ENCODE results near the gene OSBPL10. TPM values are rescaled to one million over a fixed set of nuclear protein-coding genes. Genes with fewer than 3 reads are reported as not detected.
"Not testable (repeated sequence)": the region's sequence is repeated elsewhere in the genome, so short reads cannot be mapped to it uniquely, and the experiment has no call there.

The OSBPL10 gene, protein sequence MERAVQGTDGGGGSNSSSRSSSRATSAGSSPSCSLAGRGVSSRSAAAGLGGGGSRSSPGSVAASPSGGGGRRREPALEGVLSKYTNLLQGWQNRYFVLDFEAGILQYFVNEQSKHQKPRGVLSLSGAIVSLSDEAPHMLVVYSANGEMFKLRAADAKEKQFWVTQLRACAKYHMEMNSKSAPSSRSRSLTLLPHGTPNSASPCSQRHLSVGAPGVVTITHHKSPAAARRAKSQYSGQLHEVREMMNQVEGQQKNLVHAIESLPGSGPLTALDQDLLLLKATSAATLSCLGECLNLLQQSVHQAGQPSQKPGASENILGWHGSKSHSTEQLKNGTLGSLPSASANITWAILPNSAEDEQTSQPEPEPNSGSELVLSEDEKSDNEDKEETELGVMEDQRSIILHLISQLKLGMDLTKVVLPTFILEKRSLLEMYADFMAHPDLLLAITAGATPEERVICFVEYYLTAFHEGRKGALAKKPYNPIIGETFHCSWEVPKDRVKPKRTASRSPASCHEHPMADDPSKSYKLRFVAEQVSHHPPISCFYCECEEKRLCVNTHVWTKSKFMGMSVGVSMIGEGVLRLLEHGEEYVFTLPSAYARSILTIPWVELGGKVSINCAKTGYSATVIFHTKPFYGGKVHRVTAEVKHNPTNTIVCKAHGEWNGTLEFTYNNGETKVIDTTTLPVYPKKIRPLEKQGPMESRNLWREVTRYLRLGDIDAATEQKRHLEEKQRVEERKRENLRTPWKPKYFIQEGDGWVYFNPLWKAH
- polyA plus RNA-seq (ENCODE audit: low read depth in 6 of 6) = 10 to 100 TPM; 28.7 to 65.6 (median 40.0) TPM

DNA sequence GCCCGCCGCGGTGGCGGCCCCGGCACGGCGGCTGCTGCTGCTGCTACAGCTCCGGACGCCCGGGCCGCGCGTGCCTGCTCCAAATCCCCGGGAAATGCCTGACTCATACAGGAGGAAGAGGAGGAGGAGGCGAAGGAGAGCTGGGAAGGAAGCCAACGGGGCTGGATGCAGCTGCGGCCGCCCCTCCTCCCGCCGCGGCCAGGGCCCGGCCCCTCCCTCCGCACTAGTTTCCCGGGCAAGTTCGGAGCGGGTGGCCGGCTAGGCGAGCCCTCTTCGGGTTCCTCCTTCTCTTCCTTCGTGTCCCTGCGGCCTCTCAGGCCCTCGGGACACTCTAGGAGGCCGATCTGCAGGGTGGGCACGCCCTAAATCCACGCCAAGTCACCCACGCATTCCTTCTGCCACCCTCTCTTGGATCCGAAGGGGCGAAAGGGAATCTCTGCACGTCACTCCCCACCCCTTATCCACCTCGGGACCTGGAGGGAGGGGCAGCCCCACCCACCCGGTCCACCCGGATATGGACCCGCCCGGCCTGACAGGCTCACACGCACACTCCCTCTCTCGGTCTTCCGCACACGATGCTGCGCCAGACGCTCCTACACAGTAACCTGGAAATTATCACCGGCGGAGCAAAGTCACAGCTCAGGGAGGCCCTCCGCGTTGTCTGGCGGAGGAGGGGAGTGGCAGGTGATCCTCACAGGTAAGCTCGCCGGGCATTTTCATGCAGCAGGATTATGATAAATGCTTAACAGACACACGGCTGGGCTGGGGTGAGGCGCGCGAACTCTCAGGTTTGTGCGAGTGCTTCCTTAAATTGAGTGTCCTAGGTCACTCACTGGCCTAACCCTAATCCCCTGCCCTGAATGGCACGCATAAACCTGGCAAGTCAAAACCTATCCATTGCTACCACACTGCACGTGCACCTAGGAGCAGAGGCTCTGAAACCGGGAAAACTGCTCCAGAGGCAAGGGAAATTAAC lies at the start of gene OSBPL10, which contains the start of gene ZNF860:
Gene OSBPL10 (minus strand): TSS at position 57 of the 976 bp plus-strand sequence. CDS start 83 bp downstream, outside the sequence.
Gene ZNF860 (plus strand): TSS at position 545 of the 976 bp plus-strand sequence. CDS start 7,330 bp downstream, outside the sequence.
- DNase-seq = peak; percentile 56
- Mint-ChIP-seq H3K4me1 (peaks cover 76 to 79% (median 77%) of the 10 kb centered on the region in 3 donors), H3K36me3 (peaks cover 10 to 26% of the 10 kb centered on the region in 2 donors), H3K27ac (peak within 1 kb of the TSS; percentile 84 to 98 (median 95)), H3K4me3 (peak within 1 kb of the TSS; percentile 96 to 100 (median 98)), H3K27me3 (no peaks in the 10 kb centered on the region), H3K9me3 (peaks cover 0 to 4% (median 0%) of the 10 kb centered on the region in 7 donors)
- peak; percentile 54 to 55 for ATAC-seq (ENCODE audit: low read depth in 2 of 2)

- Mint-ChIP-seq H3K36me3 (no peaks in the 10 kb centered on the region), H3K4me1 (peaks cover 19 to 33% (median 22%) of the 10 kb centered on the region in 3 donors), H3K27me3 (no peaks in the 10 kb centered on the region), H3K4me3 (peak overlapping the region in 6 of 8 donors; percentile 26 to 73 (median 56)), H3K27ac (peak overlapping the region in 4 of 6 donors; percentile 28 to 54 (median 44)), H3K9me3 (no peaks in the 10 kb centered on the region)
- DNase-seq (peak; percentile 31), ATAC-seq (ENCODE audit: low read depth in 2 of 2) (peak; percentile 84 to 93)
These were observed 45.5 kb upstream of the OSBPL10 start for GRCh38 chr3:32026593-32026992.

DNA sequence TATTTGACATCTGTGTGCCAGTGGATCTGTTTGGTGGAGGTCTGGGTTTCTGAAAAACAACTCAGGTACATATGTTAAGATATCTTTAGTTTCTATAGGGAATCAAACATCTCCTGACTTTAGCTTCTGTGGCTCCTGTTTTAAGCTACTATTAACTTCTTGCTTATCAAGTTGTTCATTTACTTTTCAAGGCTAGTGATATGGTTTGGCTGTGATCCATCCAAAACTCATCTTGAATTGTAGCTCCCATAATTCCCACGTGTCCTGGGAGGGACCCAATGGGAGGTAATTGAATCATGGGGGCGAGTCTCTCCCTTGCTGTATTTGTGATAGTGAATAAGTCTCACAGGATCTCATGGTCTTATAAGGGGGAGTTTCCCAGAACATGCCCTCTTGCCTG lies 41.9 kb upstream of the OSBPL10 start:
- Mint-ChIP-seq H3K4me1 (peaks cover 22 to 39% (median 34%) of the 10 kb centered on the region in 3 donors), H3K4me3 (no peak overlapping the region), H3K9me3 (no peaks in the 10 kb centered on the region), H3K27ac (peak overlapping the region in 1 of 6 donors; percentile 44), H3K36me3 (no peaks in the 10 kb centered on the region), H3K27me3 (no peaks in the 10 kb centered on the region)
- ATAC-seq (ENCODE audit: low read depth in 2 of 2) (no peak), DNase-seq (no peak)

GRCh38 chr3:32021748-32022147 lies 40.7 kb upstream of the OSBPL10 start:
- no peak for ATAC-seq (ENCODE audit: low read depth in 2 of 2)

GRCh38 chr3:32021155-32021554 lies 40.1 kb upstream of the OSBPL10 start:
- Mint-ChIP-seq H3K9me3 (no peaks in the 10 kb centered on the region), H3K4me1 (peaks cover 12 to 24% (median 23%) of the 10 kb centered on the region in 3 donors), H3K4me3 (no peak overlapping the region), H3K36me3 (no peaks in the 10 kb centered on the region), H3K27ac (no peak overlapping the region), H3K27me3 (no peaks in the 10 kb centered on the region)
- DNase-seq (no peak), ATAC-seq (ENCODE audit: low read depth in 2 of 2) (no peak)

More at GRCh38 chr3:32021748-32022147, 40.7 kb upstream of the OSBPL10 start:
- H3K4me1 Mint-ChIP-seq = peaks cover 18 to 30% (median 29%) of the 10 kb centered on the region in 3 donors
- no peak overlapping the region for H3K27ac Mint-ChIP-seq
- no peak overlapping the region for H3K4me3 Mint-ChIP-seq
- no peaks in the 10 kb centered on the region for H3K36me3 Mint-ChIP-seq
- H3K27me3 Mint-ChIP-seq = no peaks in the 10 kb centered on the region
- H3K9me3 Mint-ChIP-seq = no peaks in the 10 kb centered on the region
- DNase-seq = no peak

DNA sequence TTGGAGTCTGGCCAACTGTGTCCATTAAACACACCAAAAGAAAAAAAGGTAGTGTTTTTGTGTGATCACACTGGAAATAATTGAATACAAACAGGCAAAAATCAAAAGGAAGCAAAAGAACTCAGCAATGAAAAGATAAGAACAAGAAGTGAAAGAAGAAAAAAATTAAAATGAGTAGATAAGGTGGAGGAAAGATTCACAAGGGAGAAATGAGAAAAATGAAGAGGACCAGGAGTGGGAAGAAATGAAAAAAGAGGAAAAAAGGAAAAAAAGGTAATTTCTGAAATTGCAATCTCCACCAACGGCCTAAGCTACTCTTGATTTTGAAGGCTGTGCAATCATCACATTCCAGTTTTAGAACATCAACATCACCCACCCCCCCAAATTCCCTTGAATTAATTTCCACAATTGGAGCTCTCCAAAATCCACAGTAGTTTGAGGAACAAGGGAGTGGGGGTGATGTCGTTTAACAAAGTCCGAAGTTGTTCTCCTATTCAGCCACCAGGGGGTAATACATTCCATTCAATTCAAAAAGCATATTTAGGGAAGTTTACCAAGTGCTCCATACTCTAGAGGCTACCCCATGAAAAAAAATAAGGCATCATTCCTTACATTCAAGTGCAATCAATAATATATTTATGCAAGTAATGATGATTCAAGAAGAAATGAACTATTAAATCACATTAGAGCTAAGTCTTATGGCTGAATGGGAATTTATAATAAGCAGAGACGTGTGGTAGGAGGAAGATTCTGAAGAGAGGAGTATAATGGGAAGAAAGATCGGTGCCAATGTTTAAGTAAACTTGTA lies 37.9 kb upstream of the OSBPL10 start:
- peaks cover 0 to 8% (median 2%) of the 10 kb centered on the region in 7 donors for H3K9me3 Mint-ChIP-seq
- DNase-seq (peak; percentile 15), ATAC-seq (ENCODE audit: low read depth in 2 of 2) (peak in 1 of 2 donors; percentile 47)
- H3K27ac Mint-ChIP-seq = peak overlapping the region in 2 of 6 donors; percentile 4 to 61
- H3K27me3 Mint-ChIP-seq = no peaks in the 10 kb centered on the region
- H3K4me1 Mint-ChIP-seq = peaks cover 3 to 16% (median 15%) of the 10 kb centered on the region in 3 donors
- peak overlapping the region in 2 of 8 donors; percentile 48 to 79 for H3K4me3 Mint-ChIP-seq
- no peaks in the 10 kb centered on the region for H3K36me3 Mint-ChIP-seq

DNA sequence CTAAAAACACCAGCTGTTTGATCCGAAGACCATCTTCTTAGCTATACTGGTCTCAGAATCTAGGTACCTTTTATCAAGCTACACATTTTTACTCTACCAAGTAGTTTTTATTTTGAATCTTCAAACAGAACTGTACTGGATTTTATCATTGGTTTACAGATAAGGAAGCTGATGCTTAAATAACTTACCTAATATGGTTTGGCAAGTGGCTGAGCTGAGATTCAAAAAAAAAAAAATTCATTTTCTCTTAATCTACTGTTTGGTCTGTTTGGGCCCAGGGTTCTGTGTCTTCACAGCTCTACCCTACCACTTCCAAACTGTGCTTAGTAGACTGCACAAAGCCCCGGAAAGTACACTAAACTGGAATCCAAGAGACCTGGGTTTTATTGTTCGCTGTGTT lies 36.2 kb upstream of the OSBPL10 start:
- peaks cover 3 to 16% (median 15%) of the 10 kb centered on the region in 3 donors for H3K4me1 Mint-ChIP-seq
- no peaks in the 10 kb centered on the region for H3K27me3 Mint-ChIP-seq
- no peaks in the 10 kb centered on the region for H3K36me3 Mint-ChIP-seq
- DNase-seq (no peak), ATAC-seq (ENCODE audit: low read depth in 2 of 2) (no peak)
- H3K4me3 Mint-ChIP-seq = no peak overlapping the region
- peak overlapping the region in 2 of 6 donors; percentile 30 to 36 for H3K27ac Mint-ChIP-seq
- H3K9me3 Mint-ChIP-seq = peaks cover 0 to 18% (median 8%) of the 10 kb centered on the region in 7 donors

DNA sequence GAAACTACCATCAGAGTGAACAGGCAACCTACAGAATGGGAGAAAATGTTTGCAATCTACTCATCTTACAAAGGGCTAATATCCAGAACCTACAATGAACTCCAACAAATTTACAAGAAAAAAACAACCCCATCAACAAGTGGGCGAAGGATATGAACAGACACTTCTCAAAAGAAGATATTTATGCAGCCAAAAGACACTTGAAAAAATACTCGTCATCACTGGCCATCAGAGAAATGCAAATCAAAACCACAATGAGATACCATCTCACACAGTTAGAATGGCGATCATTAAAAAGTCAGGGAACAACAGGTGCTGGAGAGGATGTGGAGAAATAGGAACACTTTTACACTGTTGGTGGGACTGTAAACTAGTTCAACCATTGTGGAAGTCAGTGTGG lies 34.6 kb upstream of the OSBPL10 start:
- not testable (repeated sequence) for H3K36me3 Mint-ChIP-seq; ATAC-seq (ENCODE audit: low read depth in 2 of 2); H3K4me3 Mint-ChIP-seq; H3K27me3 Mint-ChIP-seq; H3K27ac Mint-ChIP-seq; DNase-seq
- Mint-ChIP-seq H3K4me1 (peaks cover 6 to 19% (median 16%) of the 10 kb centered on the region in 3 donors), H3K9me3 (peaks cover 0 to 24% (median 8%) of the 10 kb centered on the region in 7 donors)

GRCh38 chr3:32010699-32011098 lies 29.6 kb upstream of the OSBPL10 start:
- not testable (repeated sequence) for ATAC-seq (ENCODE audit: low read depth in 2 of 2); DNase-seq; H3K27me3 Mint-ChIP-seq; H3K36me3 Mint-ChIP-seq; H3K4me3 Mint-ChIP-seq
- H3K27ac Mint-ChIP-seq = peak overlapping the region in 1 of 6 donors; percentile 73
- peaks cover 13 to 31% (median 28%) of the 10 kb centered on the region in 3 donors for H3K4me1 Mint-ChIP-seq
- peaks cover 0 to 26% (median 10%) of the 10 kb centered on the region in 7 donors for H3K9me3 Mint-ChIP-seq

DNA sequence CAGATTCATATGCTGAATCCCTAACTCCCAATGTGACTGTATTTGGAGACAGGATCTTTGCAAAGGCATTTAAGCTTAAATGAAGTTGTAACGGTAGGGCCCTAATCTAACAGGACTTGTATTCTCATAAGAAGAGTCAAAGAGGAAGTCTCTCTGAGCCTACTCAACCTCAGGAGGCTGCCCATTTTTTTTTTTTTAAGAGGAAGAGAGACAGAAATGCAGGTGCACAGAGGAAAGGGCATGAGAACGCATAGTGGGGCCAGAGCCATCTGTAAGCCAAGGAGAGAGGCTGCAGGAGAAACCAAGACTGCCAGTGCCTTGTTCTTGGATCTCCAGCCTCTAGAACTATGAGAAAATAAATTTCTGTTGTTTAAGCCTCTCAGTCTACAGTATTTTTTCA lies 28.9 kb upstream of the OSBPL10 start:
- Mint-ChIP-seq H3K4me1 (peaks cover 18 to 33% (median 31%) of the 10 kb centered on the region in 3 donors), H3K27ac (peak overlapping the region; percentile 27 to 84 (median 61)), H3K36me3 (peaks cover 0 to 7% of the 10 kb centered on the region in 2 donors), H3K27me3 (no peaks in the 10 kb centered on the region), H3K4me3 (peak overlapping the region in 7 of 8 donors; percentile 21 to 72 (median 60)), H3K9me3 (peaks cover 0 to 24% (median 8%) of the 10 kb centered on the region in 7 donors)
- ATAC-seq (ENCODE audit: low read depth in 2 of 2) = peak; percentile 100
- peak; percentile 59 for DNase-seq

DNA sequence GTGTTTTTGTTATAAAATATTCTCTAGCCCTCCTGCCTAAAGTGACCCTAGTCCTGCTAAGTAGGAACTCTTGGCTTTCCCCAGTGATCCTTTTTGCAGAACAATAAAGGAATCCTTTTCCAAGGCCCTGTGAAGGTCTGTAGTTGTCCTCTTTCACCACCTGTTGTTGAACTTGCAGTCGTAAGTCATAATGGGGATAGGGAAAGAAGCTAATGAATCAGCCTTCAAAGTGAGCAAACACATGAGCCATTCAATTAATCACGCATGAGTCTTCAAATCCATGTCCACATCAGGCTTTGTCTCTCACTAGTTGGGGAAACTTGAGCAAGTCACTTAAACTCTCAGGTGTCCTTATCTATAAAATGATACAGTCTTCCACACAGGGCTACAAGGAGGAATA lies 28.0 kb upstream of the OSBPL10 start:
- Mint-ChIP-seq H3K27ac (peak overlapping the region in 2 of 6 donors; percentile 51 to 59), H3K4me1 (peaks cover 24 to 41% (median 33%) of the 10 kb centered on the region in 3 donors), H3K9me3 (peaks cover 0 to 21% (median 8%) of the 10 kb centered on the region in 7 donors), H3K36me3 (peaks cover 0 to 7% of the 10 kb centered on the region in 2 donors), H3K4me3 (no peak overlapping the region), H3K27me3 (no peaks in the 10 kb centered on the region)
- ATAC-seq (ENCODE audit: low read depth in 2 of 2) (no peak), DNase-seq (no peak)

Measured in naive B cell (primary cell).